Dermis microvascular lymphatic vessel endothelial cell (primary cell): ENCODE results near the gene MROH2B. TPM values are rescaled to one million over a fixed set of nuclear protein-coding genes. Genes with fewer than 3 reads are reported as not detected.

Experiments
- DNase-seq, 2 donors: peaks; one replicate each; pipeline versions ENCODE4 v3.0.0 to v3.0.0-alpha.2; 2010; ENCODE audit warnings: low read depth in 2 of 2
- total RNA-seq: library from RNA; depleted of rRNA; stranded (reverse); fragments of >200 nt; gene quantifications from 2 replicates; pipeline ENCODE4 v1.2.1, GENCODE V29; 2014

MROH2B gene
- total RNA-seq = not detected in 2 replicates

DNA sequence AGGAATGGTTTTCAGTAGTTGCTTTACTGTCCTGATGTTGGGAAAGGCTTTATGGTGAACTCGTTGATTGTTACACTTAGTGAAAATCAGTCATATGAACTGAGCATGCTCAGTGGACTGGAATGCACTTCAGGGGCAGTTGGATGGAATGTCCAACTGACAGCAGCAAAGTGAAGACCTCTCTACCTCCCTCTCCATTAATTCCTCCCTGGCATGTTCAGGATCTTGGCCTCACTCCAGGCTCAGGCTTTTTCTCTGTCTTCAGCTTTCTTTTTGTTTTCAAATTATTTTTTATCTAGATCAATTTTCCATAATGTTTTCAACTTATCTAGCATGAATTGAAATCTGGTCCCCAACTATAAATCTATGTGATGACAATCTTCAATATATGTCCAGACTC is at the start of gene MROH2B:
Gene MROH2B, minus strand, starts transcription at position 101 of the 400 bp plus-strand sequence. CDS start 490 bp downstream, outside the sequence.
- no peak for DNase-seq

GRCh38 chr5:41120600-41120999 is 49.5 kb upstream of the MROH2B start:
- DNase-seq = no peak

DNA sequence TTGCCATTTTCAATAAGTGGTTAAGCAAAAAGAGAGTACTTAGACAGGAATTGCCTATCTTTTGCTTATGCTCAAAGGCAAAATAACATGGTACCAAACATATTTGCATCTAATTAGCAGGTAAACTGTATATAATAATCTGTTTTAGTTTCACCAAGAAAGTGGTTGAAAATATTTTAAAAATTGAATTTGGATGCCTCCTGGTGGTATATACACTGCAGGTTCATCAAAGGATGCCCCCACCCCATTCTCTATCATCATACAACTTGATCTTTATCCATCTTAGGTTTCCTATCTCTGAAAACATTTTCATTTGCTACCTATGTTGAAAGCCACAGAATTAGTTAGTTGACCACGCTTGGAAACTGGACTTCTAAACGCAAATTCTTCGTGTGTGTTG is 47.0 kb upstream of the MROH2B start:
- no peak for DNase-seq

DNA sequence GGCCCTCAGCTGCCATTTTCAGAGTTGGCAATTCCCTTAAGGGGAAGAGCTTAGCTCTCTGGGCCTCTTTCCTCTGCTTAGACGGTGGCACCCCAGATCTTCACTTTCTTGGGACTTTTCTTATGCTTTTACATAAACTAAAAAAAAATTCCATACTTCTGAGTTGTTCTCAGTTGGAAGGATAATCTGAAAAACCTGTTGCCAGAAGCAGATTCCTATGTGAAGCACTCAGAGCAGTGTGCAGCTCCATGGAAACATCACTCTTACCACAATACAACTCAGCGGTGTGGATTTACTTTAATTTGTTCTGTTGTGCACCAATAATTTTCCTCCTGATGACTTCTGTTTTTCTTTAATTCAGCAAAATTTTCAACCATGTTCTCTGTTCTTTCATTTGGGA is 44.1 kb upstream of the MROH2B start:
- DNase-seq = no peak

DNA sequence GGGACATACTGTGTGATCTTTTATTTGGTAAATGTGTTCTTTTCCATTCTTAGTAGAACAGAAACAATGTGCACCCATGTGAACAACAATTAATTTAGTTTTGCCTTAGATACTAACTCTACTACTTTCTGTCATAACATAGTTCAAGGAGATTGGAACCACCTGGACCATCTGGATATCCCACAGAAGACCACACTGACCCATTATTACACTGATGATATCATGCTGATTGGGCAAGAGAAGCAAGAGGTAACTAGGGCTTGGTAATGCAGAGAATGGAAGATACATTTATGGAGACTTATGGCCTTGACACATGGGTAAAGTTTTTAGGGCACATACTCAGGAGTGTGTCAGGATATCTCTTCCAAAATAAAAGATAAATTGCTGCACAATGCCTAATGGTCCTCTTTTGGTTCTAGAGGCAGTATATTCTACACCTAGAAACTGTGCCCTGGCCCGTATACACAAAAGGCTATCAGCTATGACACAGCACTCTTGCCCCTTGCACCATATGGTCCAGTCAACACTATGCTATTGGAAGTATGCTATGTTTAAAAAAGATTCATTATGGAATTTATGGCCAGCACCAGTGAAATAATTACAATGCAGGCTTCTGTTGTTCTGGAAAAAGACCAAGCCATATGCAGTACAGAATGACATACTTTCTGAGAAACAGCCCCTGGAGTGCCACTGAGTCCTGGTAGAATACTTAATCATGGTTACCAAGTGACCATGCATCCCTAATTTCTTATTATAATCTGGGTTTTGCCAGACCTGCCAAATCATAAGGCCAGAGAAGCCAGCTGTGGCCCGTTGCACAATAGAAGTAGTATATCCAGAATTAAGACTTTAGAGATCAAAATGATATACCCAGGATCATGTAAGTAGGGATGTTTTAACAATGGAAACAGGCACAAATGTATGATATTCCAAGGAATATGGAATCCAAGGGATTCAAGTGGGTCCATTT is 41.6 kb upstream of the MROH2B start:
- DNase-seq = no peak

DNA sequence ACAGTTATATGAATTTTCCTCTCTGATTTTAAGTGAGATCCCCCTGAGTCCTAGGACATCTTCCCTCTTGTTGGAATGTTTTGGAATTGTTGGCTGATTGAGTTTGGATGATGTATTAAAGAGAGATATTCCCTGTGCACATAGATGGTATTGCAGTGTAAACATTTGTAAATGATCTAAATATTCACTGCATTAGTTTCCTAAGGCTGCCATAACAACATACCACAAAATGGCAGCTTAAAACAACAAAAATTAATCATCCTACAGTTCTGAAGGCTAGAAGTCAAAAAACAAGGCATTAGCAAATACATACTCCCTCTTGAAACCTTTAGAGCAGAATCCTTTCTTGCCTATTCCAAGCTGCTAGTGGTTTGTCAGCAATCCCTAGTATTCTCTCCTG is 38.0 kb upstream of the MROH2B start:
- no peak for DNase-seq

DNA sequence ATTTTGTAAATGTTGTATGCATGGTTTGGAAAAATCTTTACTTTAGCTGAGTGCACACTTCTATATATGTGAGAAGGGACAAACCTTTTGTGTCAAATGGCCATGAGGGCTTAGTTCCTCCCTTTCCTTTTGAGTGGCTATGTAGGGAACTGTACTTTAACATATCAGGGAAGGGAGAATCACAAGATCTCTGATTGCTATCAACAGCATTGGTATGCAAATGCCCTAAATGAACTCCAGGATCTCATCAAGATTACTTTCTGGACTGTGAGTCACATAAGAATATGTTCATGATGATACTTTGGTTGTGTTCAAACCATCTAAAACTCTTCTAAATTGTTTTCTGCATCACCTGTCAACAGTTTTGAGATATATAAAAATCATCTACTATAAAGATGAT is 31.2 kb upstream of the MROH2B start:
- DNase-seq = no peak

- DNase-seq = no peak
These were observed 26.5 kb upstream of the MROH2B start for GRCh38 chr5:41097642-41098041.

GRCh38 chr5:41095324-41096101 is 24.4 kb upstream of the MROH2B start:
- DNase-seq = no peak

DNA sequence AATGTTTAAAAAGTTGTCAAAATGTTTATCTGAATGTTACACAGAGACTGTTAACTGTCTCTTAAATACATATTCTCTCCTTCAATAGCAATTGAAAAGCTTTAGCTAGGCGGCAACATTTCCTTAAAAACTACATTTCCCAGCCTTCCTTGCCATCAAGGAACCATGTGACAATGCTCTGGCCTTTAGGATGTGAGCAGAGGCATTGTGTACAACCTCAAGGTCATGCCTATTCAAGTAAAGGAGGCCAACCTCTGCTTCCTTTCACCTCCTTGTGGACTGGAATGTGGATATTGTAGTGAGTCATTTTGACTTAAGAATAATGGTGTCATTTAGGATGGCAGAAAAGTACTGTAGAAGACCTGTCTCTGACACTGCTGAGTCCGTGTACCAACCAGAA is 23.7 kb upstream of the MROH2B start:
- no peak for DNase-seq

DNA sequence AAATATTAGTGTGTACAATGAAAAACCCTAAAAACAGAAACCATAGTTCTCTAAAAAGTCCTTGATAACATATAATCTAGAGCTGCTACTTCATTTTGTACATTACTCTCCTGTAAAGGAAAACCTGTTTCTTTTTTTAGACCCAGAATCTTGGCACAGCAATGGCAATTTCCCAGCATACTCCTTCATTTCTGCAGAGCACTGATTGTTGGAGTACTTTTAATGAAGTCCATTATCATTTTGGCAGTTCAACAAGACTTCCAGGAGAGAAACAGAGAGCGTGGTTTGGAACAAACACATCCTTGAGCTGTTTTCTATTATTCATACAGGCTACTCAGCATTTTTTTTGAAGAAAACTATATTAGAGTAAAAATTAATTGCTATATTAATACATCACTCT is 22.7 kb upstream of the MROH2B start:
- DNase-seq = no peak

DNA sequence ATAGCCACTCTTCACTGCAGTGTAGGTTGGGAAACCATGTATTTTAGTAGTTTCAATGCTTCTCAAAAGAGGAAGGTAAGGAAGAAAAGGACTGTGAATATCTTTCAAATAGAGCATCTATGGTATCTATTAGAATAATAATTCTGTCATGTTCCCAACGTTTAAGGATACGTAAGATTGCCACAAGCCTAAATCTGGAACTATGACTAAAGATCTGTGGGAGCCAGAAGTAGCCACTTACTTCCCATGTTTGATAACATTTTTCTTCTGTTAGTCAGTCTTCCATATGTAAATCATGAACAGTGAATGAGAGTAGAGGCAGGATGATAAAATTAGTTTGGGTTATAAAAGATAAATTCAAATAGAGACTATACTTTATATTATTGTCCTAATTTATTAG is 16.3 kb upstream of the MROH2B start:
- DNase-seq = no peak

GRCh38 chr5:41083306-41083705 is 12.2 kb upstream of the MROH2B start:
- DNase-seq = no peak

- DNase-seq = no peak
These were observed 833 bp upstream of the MROH2B start for GRCh38 chr5:41071975-41072374.

DNA sequence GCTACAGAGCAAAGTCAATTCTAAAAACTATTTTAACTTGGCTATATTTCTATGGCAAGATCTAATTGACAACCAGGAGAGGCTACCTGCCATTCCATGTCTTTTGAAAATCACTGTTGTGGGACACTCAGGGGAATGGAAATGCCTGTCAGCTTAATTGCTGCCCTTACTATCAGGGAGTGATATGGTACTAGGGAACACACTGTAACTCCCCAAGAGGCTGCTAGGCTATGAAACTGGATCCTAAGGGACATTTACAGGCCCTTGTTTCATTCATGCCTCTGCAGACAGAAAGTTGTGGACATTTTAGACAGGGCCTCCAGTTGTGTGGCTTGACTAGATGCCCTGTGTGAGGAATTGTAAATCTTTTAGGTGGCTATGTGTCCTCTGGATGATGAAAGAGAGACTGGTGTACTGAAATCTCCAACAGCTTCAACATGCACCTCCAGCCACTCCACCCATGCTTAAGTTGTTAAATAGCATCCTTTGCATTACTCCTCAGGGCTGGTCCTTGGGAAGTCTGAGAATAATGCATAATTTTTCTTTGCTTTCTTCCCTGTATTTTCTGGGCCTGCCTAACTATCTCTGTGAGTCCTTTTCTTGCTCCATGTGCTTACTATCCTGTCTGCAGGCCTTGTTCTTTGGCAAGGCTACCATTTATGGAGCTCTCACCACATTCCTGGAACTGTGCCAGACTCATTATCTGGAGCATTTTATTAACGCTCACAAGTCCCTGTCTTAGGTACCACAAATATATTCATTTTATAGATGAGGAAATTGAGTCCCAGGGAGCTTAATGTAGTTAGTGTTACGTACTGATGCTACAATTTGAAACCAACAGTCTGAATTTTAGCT is 3.2 kb downstream of the MROH2B start:
- DNase-seq = no peak

DNA sequence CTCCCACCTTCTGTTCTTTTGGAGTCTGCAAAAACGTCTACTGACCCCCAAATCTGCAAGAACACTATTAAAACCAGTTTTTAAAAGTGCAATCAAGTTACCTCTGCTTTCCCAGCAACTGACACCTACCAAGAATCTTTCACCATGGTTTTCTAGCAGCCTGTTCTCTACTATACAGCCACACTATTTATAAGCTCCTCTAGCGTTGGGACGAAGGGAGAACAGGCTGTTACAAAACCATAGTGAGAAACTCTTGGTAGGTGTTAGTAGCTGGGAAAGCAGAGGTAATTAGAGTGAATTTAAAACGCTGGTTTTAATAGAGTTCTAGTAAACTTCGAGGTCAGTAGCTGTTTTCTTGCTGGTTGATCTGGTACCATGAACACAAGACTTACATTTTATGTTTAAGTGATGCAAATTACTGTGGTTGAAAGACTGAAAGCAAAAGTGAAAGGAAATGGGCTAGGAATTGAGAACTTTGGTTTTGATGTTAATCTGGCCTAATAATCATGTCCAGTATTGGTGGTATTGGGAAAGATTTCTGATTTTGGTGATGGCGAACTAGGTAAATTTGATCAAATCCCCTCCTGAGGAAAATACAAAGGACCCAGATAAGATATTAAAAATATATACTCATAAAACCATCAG is 5.3 kb downstream of the MROH2B start:
- no peak for DNase-seq

GRCh38 chr5:41057940-41058339 is 13.2 kb downstream of the MROH2B start:
- no peak for DNase-seq

- DNase-seq = peak in 1 of 2 donors; percentile 13
These were observed 13.9 kb downstream of the MROH2B start for GRCh38 chr5:41057231-41057630.

GRCh38 chr5:41048986-41049385 is 22.2 kb downstream of the MROH2B start:
- no peak for DNase-seq

- no peak for DNase-seq
These were observed 27.9 kb downstream of the MROH2B start for GRCh38 chr5:41043109-41043747.

GRCh38 chr5:41032973-41033372 is 38.2 kb downstream of the MROH2B start:
- no peak for DNase-seq
